HepG2 (cell line): ENCODE measurements around the gene ARMC8. TPM values are rescaled to one million over a fixed set of nuclear protein-coding genes. Genes with fewer than 3 reads are reported as not detected.

ENCODE experiments used
- ATAC-seq: fragments of 200-7000 bp; cut with Tn5 transposase; 3 replicates; pipeline ENCODE4 v1.9.1; 2020; ENCODE audit warnings: mild to moderate bottlenecking, moderate library complexity
- BruUV-seq: library from RNA; stranded (reverse); fragments of 400-500 nt; replicated peaks from 2 replicates; lab custom pipeline; 2021; lab: Mats Ljungman, UMichigan
- CTCF ChIA-PET: fragments of 300-600 bp; formaldehyde crosslinking; extraction: SDS; loops from one replicate; lab custom pipeline; 2021; ENCODE audit warnings: low total read pairs, inconsistent platforms, low intra/inter-chr PET ratio; lab: Yijun Ruan, JAX
- POLR2A ChIA-PET: fragments of 350-600 bp; sonication (Branson Sonifier 250); formaldehyde crosslinking; loops from one replicate; lab custom pipeline; 2020; ENCODE audit warnings: antibody characterized with exemption, inconsistent platforms; lab: Yijun Ruan, JAX
- DNase-seq: peaks from one replicate; pipeline ENCODE4 v3.0.0-alpha.2; 2015; ENCODE audit warnings: low spot score
- FAIRE-seq: peaks from 3 replicates; lab custom pipeline; 2011; peaks lifted over from hg19 to GRCh38; lab: Jason Lieb, UNC
- H2AFZ ChIP-seq: one replicate; pipeline ENCODE4 v1.6.1; 2011; ENCODE audit warnings: low read length, inconsistent platforms
- H3K27ac ChIP-seq: fragments of 300-600 bp; 3 replicates; pipeline ENCODE4 v1.8.0; 2011; ENCODE audit warnings: mixed run types, mild to moderate bottlenecking, mixed read lengths, low read length, inconsistent platforms; ENCODE audit not compliant: insufficient read depth; ENCODE audit errors: extremely low read length
- H3K27me3 ChIP-seq, 2 experiments: fragments of 200-600 bp in 1 of 2; 2 replicates in 1 of 2; 3 replicates in 1 of 2; pipeline versions ENCODE4 v1.6.0 to v1.8.0; 2011; ENCODE audit warnings: low read length in 2 of 2, mild to moderate bottlenecking in 2 of 2, moderate library complexity in 2 of 2, inconsistent platforms in 1 of 2; ENCODE audit not compliant: insufficient read depth in 2 of 2, control insufficient read depth in 1 of 2
- H3K36me3 ChIP-seq, 2 experiments: fragments of 200-600 bp in 1 of 2; replicated peaks in 1 of 2; 2 replicates in 1 of 2; 3 replicates in 1 of 2; pipeline versions ENCODE4 v1.5.1 to v1.8.0; 2011; ENCODE audit warnings: low read length in 2 of 2, inconsistent platforms in 1 of 2; ENCODE audit not compliant: insufficient read depth in 2 of 2, control insufficient read depth in 1 of 2
- H3K4me1 ChIP-seq: 2 replicates; pipeline ENCODE4 v1.5.1; 2012; ENCODE audit warnings: low read length, inconsistent platforms; ENCODE audit not compliant: insufficient read depth
- H3K4me2 ChIP-seq: 2 replicates; pipeline ENCODE4 v1.6.0; 2011; ENCODE audit warnings: low read depth, low read length, inconsistent platforms
- H3K4me3 ChIP-seq, 3 experiments: fragments of 200-600 bp in 1 of 3; sonication (generic), shearing (Covaris generic) in 1 of 3; replicated peaks in 1 of 3; 2 replicates each; pipeline ENCODE4 v1.5.1; 2011 to 2016; ENCODE audit warnings: low read length in 3 of 3, inconsistent platforms in 2 of 3, low read depth in 2 of 3, mild to moderate bottlenecking in 2 of 3, control low read depth in 1 of 3, mixed read lengths in 1 of 3; ENCODE audit not compliant: insufficient read depth in 1 of 3
- H3K79me2 ChIP-seq: one replicate; pipeline ENCODE4 v1.6.1; 2011; ENCODE audit warnings: low read length, inconsistent platforms; ENCODE audit not compliant: insufficient read depth
- H3K9ac ChIP-seq: 2 replicates; pipeline ENCODE4 v1.6.0; 2011; ENCODE audit warnings: mild to moderate bottlenecking, low read depth, low read length, inconsistent platforms; ENCODE audit not compliant: insufficient read depth
- H3K9me3 ChIP-seq: 2 replicates; pipeline ENCODE4 v1.5.1; 2012; ENCODE audit warnings: mild to moderate bottlenecking, low read length
- H4K20me1 ChIP-seq: 2 replicates; pipeline ENCODE4 v1.6.0; 2011; ENCODE audit warnings: inconsistent platforms, mild to moderate bottlenecking, low read length, moderate library complexity; ENCODE audit not compliant: insufficient read depth
- RORA ChIP-seq: sonication (generic); formaldehyde crosslinking; IDR thresholded peaks from 2 replicates; pipeline ENCODE4 v1.5.0; 2020; ENCODE audit warnings: mild to moderate bottlenecking, missing genetic modification reagents, moderate library complexity
- ZNF253 ChIP-seq: sonication (generic); formaldehyde crosslinking; IDR thresholded peaks from 2 replicates; pipeline ENCODE4 v1.8.0; 2022; ENCODE audit warnings: mild to moderate bottlenecking, missing genetic modification reagents, borderline replicate concordance
- ZNF644 ChIP-seq: IDR thresholded peaks from 2 replicates; pipeline ENCODE4 v1.6.1; 2016; ENCODE audit warnings: low read depth
- ZNF749 ChIP-seq: sonication (generic); formaldehyde crosslinking; IDR thresholded peaks from 2 replicates; pipeline ENCODE4 v1.8.0; 2022; ENCODE audit warnings: mild to moderate bottlenecking, missing genetic modification reagents, moderate library complexity, borderline replicate concordance
- ZSCAN22 ChIP-seq: sonication (generic); formaldehyde crosslinking; IDR thresholded peaks from 2 replicates; pipeline ENCODE4 v1.4.0; 2020; ENCODE audit warnings: mild to moderate bottlenecking, missing genetic modification reagents
- ZSCAN9 ChIP-seq: IDR thresholded peaks from 2 replicates; pipeline ENCODE4 v1.6.1; 2016; ENCODE audit warnings: borderline replicate concordance
- WGBS: methylation state at CpG from one replicate; pipeline ENCODE4 v1.1.6; 2017; ENCODE audit warnings: low lambda C conversion rate; 5-methylcytosine and 5-hydroxymethylcytosine counted together
- in situ Hi-C: cut with HindIII; loops from 2 replicates; pipeline ENCODE4 v1.10.0; 2017; ENCODE audit warnings: low pct_unique_long_range_greater_than_20kb; ENCODE audit not compliant: extremely low pct_ligation_motif_present
- intact Hi-C: fragments of 100-400 bp; cut with micrococcal nuclease; formaldehyde crosslinking; loops from one replicate; pipeline ENCODE4 v1.10.0; 2022; ENCODE audit not compliant: unreplicated experiment
- polyA plus RNA-seq, 8 experiments: library from polyadenylated mRNA; depleted of rRNA in 3 of 8; stranded (reverse) in 7 of 8; unstranded in 1 of 8; fragments of >200 nt; fragmentation: Illumina TruSeq in 4 of 8; extraction: Trizol in 4 of 8; gene quantifications; 2 replicates each; pipeline versions ENCODE4 v1.2.1 to v1.2.3, GENCODE V29; 2011 to 2016; ENCODE audit warnings: low read depth in 4 of 8, missing spikeins in 1 of 8, mixed read lengths in 1 of 8; ENCODE audit not compliant: insufficient read depth in 1 of 8
- total RNA-seq, 5 experiments: library from RNA; depleted of rRNA; stranded (reverse); fragments of >200 nt; fragmentation: Illumina TruSeq; extraction: Trizol; gene quantifications; 2 replicates each; pipeline ENCODE4 v1.2.3, GENCODE V29; 2016; ENCODE audit warnings: low read depth in 1 of 5
- TF ChIP-seq, protein P1 (sequence below): sonication (generic); formaldehyde crosslinking; IDR thresholded peaks from 2 replicates; pipeline ENCODE4 v1.5.0; 2020; ENCODE audit warnings: mild to moderate bottlenecking, missing genetic modification reagents

Gene ARMC8
- total and polyA plus RNA-seq, 2 of the 13 experiments (the other 11 are each of a cell fraction or from before 2014, with no cell fraction given) = 38.9 to 55.3 TPM

DNA sequence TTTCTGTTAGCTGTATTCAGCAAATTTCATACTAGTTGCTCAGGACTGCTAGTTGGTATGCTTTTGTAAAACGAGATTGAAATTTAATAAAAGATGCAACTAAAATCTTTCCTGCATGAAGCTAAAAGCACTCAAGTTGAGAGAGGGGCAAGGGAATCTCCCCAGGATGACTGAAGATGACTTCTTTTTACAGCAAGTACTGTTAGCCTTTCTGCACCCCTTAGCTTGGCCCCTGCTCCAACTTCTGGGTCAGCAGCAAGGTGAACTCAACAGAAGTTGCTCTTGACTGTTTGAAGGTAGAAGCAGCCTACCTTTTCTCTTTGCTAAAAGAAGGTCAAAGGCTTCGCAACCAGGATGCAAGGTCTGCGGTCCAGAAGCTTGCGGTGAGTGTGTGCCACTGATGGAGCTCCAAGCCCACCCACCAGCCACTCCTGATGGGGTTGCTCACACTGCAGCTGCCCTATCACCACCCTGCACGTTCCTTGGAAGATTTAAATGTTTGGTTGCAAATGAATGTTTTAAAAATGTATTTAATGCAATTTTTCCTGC, 110.0 kb downstream of the ARMC8 start:
- Histone ChIP-seq H3K4me1 (no peaks in the 10 kb centered on the region), H3K27me3 (no peaks in the 10 kb centered on the region), H2AFZ (no peak overlapping the region), H3K79me2 (no peaks in the 10 kb centered on the region)
- in situ Hi-C loops = no loop called here
- CTCF ChIA-PET = no interaction called here
- TF ChIP-seq ZSCAN22 (CRISPR knock-in tag) (no peak), ZSCAN9 (no peak), ZNF253 (no peak), ZNF644 (CRISPR knock-in tag) (no peak), ZNF749 (no peak), RORA (no peak)
- TF ChIP-seq, protein P1, sequence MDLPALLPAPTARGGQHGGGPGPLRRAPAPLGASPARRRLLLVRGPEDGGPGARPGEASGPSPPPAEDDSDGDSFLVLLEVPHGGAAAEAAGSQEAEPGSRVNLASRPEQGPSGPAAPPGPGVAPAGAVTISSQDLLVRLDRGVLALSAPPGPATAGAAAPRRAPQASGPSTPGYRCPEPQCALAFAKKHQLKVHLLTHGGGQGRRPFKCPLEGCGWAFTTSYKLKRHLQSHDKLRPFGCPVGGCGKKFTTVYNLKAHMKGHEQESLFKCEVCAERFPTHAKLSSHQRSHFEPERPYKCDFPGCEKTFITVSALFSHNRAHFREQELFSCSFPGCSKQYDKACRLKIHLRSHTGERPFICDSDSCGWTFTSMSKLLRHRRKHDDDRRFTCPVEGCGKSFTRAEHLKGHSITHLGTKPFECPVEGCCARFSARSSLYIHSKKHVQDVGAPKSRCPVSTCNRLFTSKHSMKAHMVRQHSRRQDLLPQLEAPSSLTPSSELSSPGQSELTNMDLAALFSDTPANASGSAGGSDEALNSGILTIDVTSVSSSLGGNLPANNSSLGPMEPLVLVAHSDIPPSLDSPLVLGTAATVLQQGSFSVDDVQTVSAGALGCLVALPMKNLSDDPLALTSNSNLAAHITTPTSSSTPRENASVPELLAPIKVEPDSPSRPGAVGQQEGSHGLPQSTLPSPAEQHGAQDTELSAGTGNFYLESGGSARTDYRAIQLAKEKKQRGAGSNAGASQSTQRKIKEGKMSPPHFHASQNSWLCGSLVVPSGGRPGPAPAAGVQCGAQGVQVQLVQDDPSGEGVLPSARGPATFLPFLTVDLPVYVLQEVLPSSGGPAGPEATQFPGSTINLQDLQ = no peak
- TF ChIP-seq, all 625 proteins: peak for 0
- no peak for DNase-seq
- ATAC-seq = no peak
- no peaks in the 10 kb centered on the region for H3K9me3 ChIP-seq
- no peak for FAIRE-seq
- peaks cover 1 to 24% of the 10 kb centered on the region in 2 experiments; a peak in 3 of 5 replicates for H3K36me3 ChIP-seq
- no peaks in the 10 kb centered on the region for H4K20me1 ChIP-seq
- intact Hi-C loops = no loop called here
- no peak overlapping the region for H3K4me3 ChIP-seq
- 83% methylated on average over 5 of the region's 5 CpGs for WGBS
- no peak overlapping the region for H3K4me2 ChIP-seq
- BruUV-seq = no TSS peak
- H3K9ac ChIP-seq = no peak overlapping the region
- POLR2A ChIA-PET = no interaction called here
- H3K27ac ChIP-seq = no peak overlapping the region
